Upper lobe of right lung (tissue), 1 donor: Measurements from ENCODE around the gene CNIH4. TPM values are rescaled to one million over a fixed set of nuclear protein-coding genes. Genes with fewer than 3 reads are reported as not detected.

ENCODE experiments used
- ATAC-seq: fragments of 200-7000 bp; cut with Tn5 transposase; one replicate; pipeline ENCODE4 v1.9.1; 2020; ENCODE audit warnings: mild to moderate bottlenecking, moderate library complexity
- DNase-seq: peaks from one replicate; pipeline ENCODE4 v3.0.0-alpha.2; 2020
- H3K27ac ChIP-seq: fragments of 200-600 bp; one replicate; pipeline ENCODE4 v1.8.0; 2022
- H3K27me3 ChIP-seq: fragments of 200-600 bp; one replicate; pipeline ENCODE4 v1.8.0; 2022; ENCODE audit warnings: mild to moderate bottlenecking
- H3K36me3 ChIP-seq: fragments of 200-600 bp; one replicate; pipeline ENCODE4 v1.8.0; 2022
- H3K4me1 ChIP-seq: fragments of 200-600 bp; one replicate; pipeline ENCODE4 v1.8.0; 2022
- H3K4me3 ChIP-seq: fragments of 200-600 bp; one replicate; pipeline ENCODE4 v1.8.0; 2022; ENCODE audit warnings: mild to moderate bottlenecking
- H3K9me3 ChIP-seq: fragments of 200-600 bp; one replicate; pipeline ENCODE4 v1.8.0; 2022
- CTCF ChIP-seq: fragments of 200-600 bp; IDR thresholded peaks from one replicate; pipeline ENCODE4 v1.8.0; 2022; ENCODE audit warnings: antibody characterized with exemption
- intact Hi-C: fragments of 100-400 bp; cut with DNase I; formaldehyde crosslinking; loops from one replicate; pipeline ENCODE4 v1.11.0; 2022
- total RNA-seq: library from RNA; stranded (reverse); fragmentation: NEBNext Ultra II Directional; extraction: Animal tissue kit (Norgen Biotek cat#: 25700); gene quantifications from one replicate; pipeline ENCODE4 v1.2.1, GENCODE V29; 2021
- donor health status: DM: no; HTN: yes; CAD: no; lungs with severe emphysema.

The CNIH4 gene
- total RNA-seq, 1 donor from 2014 or later, result 76.6 TPM

GRCh38 chr1:224405604-224405970, 48.9 kb downstream of the CNIH4 start:
- DNase-seq, result no peak
- Histone ChIP-seq H3K27ac (no peak overlapping the region), H3K9me3 (no peaks in the 10 kb centered on the region), H3K36me3 (peaks cover 98% of the 10 kb centered on the region), H3K4me3 (no peak overlapping the region), H3K4me1 (no peaks in the 10 kb centered on the region), H3K27me3 (no peaks in the 10 kb centered on the region)
- intact Hi-C loops, result no loop called here
- ATAC-seq, result no peak
- TF ChIP-seq CTCF, result no peak

- Histone ChIP-seq H3K4me1 (no peaks in the 10 kb centered on the region), H3K36me3 (peaks cover 98% of the 10 kb centered on the region), H3K27ac (no peak overlapping the region), H3K9me3 (no peaks in the 10 kb centered on the region), H3K4me3 (no peak overlapping the region), H3K27me3 (no peaks in the 10 kb centered on the region)
- intact Hi-C loops, result no loop called here
- DNase-seq, result no peak
- TF ChIP-seq CTCF, result no peak
- ATAC-seq, result no peak
Measured at GRCh38 chr1:224406216-224406615, 49.5 kb downstream of the CNIH4 start.

GRCh38 chr1:224407571-224408293, 51.1 kb downstream of the CNIH4 start:
- no peak for ATAC-seq
- Histone ChIP-seq H3K9me3 (no peaks in the 10 kb centered on the region), H3K27me3 (no peaks in the 10 kb centered on the region), H3K27ac (no peak overlapping the region), H3K4me3 (no peak overlapping the region), H3K4me1 (no peaks in the 10 kb centered on the region), H3K36me3 (peaks cover 97% of the 10 kb centered on the region)
- DNase-seq, result no peak
- intact Hi-C loops, result no loop called here
- no peak for TF ChIP-seq CTCF

GRCh38 chr1:224408294-224408590, 51.6 kb downstream of the CNIH4 start:
- no peak for TF ChIP-seq CTCF
- Histone ChIP-seq H3K27me3 (no peaks in the 10 kb centered on the region), H3K27ac (no peak overlapping the region), H3K9me3 (no peaks in the 10 kb centered on the region), H3K4me3 (no peak overlapping the region), H3K4me1 (no peaks in the 10 kb centered on the region), H3K36me3 (peaks cover 97% of the 10 kb centered on the region)
- no peak for ATAC-seq
- intact Hi-C loops, result no loop called here
- no peak for DNase-seq

GRCh38 chr1:224411766-224412165, 55.1 kb downstream of the CNIH4 start:
- intact Hi-C loops, result no loop called here
- no peak for TF ChIP-seq CTCF
- no peaks in the 10 kb centered on the region for H3K27me3 ChIP-seq
- no peak overlapping the region for H3K27ac ChIP-seq
- H3K4me3 ChIP-seq, result no peak overlapping the region
- no peaks in the 10 kb centered on the region for H3K9me3 ChIP-seq
- DNase-seq (no peak), ATAC-seq (no peak)
- peaks cover 97% of the 10 kb centered on the region for H3K36me3 ChIP-seq
- H3K4me1 ChIP-seq, result no peaks in the 10 kb centered on the region

- H3K4me1 ChIP-seq, result no peaks in the 10 kb centered on the region
- intact Hi-C loops, result no loop called here
- peaks cover 100% of the 10 kb centered on the region for H3K36me3 ChIP-seq
- no peak overlapping the region for H3K4me3 ChIP-seq
- DNase-seq (no peak), ATAC-seq (no peak)
- H3K27ac ChIP-seq, result no peak overlapping the region
- TF ChIP-seq CTCF, result no peak
- no peaks in the 10 kb centered on the region for H3K9me3 ChIP-seq
- no peaks in the 10 kb centered on the region for H3K27me3 ChIP-seq
Measured at GRCh38 chr1:224420106-224420505, 63.4 kb downstream of the CNIH4 start.
